ENCODE results near the gene C2orf42. TPM values are rescaled to one million over a fixed set of nuclear protein-coding genes. Genes with fewer than 3 reads are reported as not detected.

Gene C2orf42
- total and polyA plus RNA-seq, 2 experiments from 2014 or later = 10.1 to 22.0 TPM

GRCh38 chr2:70201225-70201768 lies 10.5 kb upstream of the C2orf42 start:
- Histone ChIP-seq H4K20me1 (ENCODE audit: insufficient read depth, poor library complexity, severe bottlenecking) (no peaks in the 10 kb centered on the region), H3K36me3 (replicated peaks; ENCODE audit: insufficient read depth, low read depth) (no peaks in the 10 kb centered on the region), H3K4me2 (no peak overlapping the region), H3K9me2 (replicated peaks; ENCODE audit: insufficient read depth) (no peaks in the 10 kb centered on the region), H3K4me1 (ENCODE audit: insufficient read depth) (no peaks in the 10 kb centered on the region), H3K4me3 (no peak overlapping the region), H3K9me3 (ENCODE audit: low read depth) (no peaks in the 10 kb centered on the region), H2AFZ (no peak overlapping the region), H3K27ac (no peak overlapping the region), H3K79me2 (no peaks in the 10 kb centered on the region), H3K27me3 (no peaks in the 10 kb centered on the region)
- TF ChIP-seq EZH2 (IDR thresholded peaks at IDR 0.05; ENCODE audit: borderline replicate concordance) (no peak), CTCF (IDR thresholded peaks at IDR 0.05; ENCODE audit: poor library complexity) (no peak), EZH2phosphoT487 (IDR thresholded peaks at IDR 0.05; ENCODE audit: low read depth, severe bottlenecking, unreplicated experiment) (no peak)
- 96% methylated on average over 3 of the region's 3 CpGs for WGBS (ENCODE audit: low lambda C conversion rate, missing lambda C conversion rate)
- no peak for DNase-seq (ENCODE audit: low spot score)

DNA sequence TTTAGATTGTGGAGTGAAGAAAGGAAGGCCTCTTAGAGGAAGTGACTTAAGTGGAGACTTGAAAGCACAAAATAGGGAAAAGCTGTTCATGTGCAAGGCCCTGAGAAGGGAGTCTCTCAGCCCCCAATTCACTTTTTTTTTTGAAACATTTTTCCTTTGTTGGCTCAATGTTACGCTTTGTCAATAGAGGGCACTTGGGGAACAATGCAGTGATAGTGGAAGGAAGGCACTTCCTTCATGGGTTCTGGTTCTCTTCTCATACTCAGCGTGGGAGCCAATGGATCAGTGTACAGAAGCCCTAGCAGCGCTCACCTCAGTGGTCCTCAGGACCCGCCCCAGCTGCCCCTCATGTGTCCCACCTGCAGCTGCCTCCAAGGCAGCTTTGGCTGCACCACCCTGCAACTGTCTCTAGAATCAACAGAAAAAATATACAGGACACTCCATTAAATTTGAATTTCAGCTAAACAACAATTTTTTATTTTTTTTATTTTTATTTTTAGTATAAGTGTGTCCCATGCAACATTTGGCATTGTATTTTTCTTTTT lies 8.6 kb upstream of the C2orf42 start:
- H3K27ac ChIP-seq = no peak overlapping the region

DNA sequence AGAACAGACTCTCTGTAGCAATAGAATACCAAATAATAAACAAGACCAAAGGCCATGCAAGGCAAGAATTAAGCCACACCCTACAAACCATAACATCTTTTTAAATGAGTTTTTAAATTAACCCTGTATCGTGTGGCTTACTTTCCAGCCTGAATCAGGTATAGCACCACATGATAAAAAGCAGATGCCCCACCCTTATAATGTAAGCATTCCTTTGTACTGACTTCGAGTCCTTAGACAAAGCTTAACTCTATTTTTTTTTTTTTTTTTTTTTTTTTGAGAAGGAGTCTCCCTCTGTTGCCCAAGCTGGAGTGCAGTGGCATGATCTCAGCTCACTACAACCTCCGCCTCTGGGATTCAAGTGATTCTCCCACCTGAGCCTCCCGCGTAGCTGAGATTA lies 1.7 kb upstream of the C2orf42 start:
- no peaks in the 10 kb centered on the region for H3K4me1 ChIP-seq (ENCODE audit: insufficient read depth)
- H2AFZ ChIP-seq = no peak overlapping the region
- H3K79me2 ChIP-seq = peaks cover 7% of the 10 kb centered on the region
- H3K36me3 ChIP-seq (replicated peaks; ENCODE audit: insufficient read depth, low read depth) = no peaks in the 10 kb centered on the region
- DNase-seq (ENCODE audit: low spot score) = no peak
- H3K9me2 ChIP-seq (replicated peaks; ENCODE audit: insufficient read depth) = no peaks in the 10 kb centered on the region
- H3K4me2 ChIP-seq = no peak overlapping the region
- TF ChIP-seq EZH2phosphoT487 (IDR thresholded peaks at IDR 0.05; ENCODE audit: low read depth, severe bottlenecking, unreplicated experiment) (no peak), CTCF (IDR thresholded peaks at IDR 0.05; ENCODE audit: poor library complexity) (no peak), EZH2 (IDR thresholded peaks at IDR 0.05; ENCODE audit: borderline replicate concordance) (no peak)
- no peaks in the 10 kb centered on the region for H4K20me1 ChIP-seq (ENCODE audit: insufficient read depth, poor library complexity, severe bottlenecking)
- no peak overlapping the region for H3K27ac ChIP-seq
- H3K9me3 ChIP-seq (ENCODE audit: low read depth) = no peaks in the 10 kb centered on the region
- 87% methylated on average over 5 of the region's 5 CpGs for WGBS (ENCODE audit: low lambda C conversion rate, missing lambda C conversion rate)
- no peaks in the 10 kb centered on the region for H3K27me3 ChIP-seq
- H3K4me3 ChIP-seq = no peak overlapping the region

More for the DNA sequence above, 8.6 kb upstream of the C2orf42 start:
- DNase-seq (ENCODE audit: low spot score) = no peak
- TF ChIP-seq EZH2 (IDR thresholded peaks at IDR 0.05; ENCODE audit: borderline replicate concordance) (no peak), CTCF (IDR thresholded peaks at IDR 0.05; ENCODE audit: poor library complexity) (no peak), EZH2phosphoT487 (IDR thresholded peaks at IDR 0.05; ENCODE audit: low read depth, severe bottlenecking, unreplicated experiment) (no peak)
- Histone ChIP-seq H3K79me2 (no peaks in the 10 kb centered on the region), H4K20me1 (ENCODE audit: insufficient read depth, poor library complexity, severe bottlenecking) (no peaks in the 10 kb centered on the region), H2AFZ (no peak overlapping the region), H3K27me3 (no peaks in the 10 kb centered on the region), H3K4me2 (no peak overlapping the region), H3K36me3 (replicated peaks; ENCODE audit: insufficient read depth, low read depth) (no peaks in the 10 kb centered on the region), H3K4me1 (ENCODE audit: insufficient read depth) (no peaks in the 10 kb centered on the region), H3K9me2 (replicated peaks; ENCODE audit: insufficient read depth) (no peaks in the 10 kb centered on the region), H3K9me3 (ENCODE audit: low read depth) (no peaks in the 10 kb centered on the region), H3K4me3 (no peak overlapping the region)
- WGBS (ENCODE audit: low lambda C conversion rate, missing lambda C conversion rate) = 73% methylated on average over 4 of the region's 4 CpGs

Measured in hepatocyte (in vitro differentiated cells).